Activated naive CD4-positive, alpha-beta T cell treated with anti-CD3 and anti-CD28 coated beads, Interleukin-2, amount 50 U/mL, for 16 hours (primary cell): ENCODE data around the gene OR10X1.

Experiments used
- DNase-seq: peaks from one replicate; pipeline ENCODE4 v3.0.0-alpha.2; 2020

OR10X1 gene, protein sequence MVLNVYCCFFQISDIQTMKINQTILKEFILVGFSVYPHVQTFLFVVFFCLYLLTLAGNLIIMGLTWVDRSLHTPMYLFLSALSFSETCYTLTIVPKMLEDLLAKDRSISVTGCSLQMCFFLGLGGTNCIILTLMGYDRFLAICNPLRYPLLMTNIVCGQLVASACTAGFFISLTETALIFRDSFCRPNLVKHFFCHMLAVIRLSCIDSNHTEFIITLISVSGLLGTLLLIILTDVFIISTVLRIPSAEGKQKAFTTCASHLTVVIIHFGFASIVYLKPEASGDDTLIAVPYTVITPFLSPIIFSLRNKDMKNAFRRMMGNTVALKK

GRCh38 chr1:158579733-158580132 lies at the start of gene OR10X1:
TSS of gene OR10X1 (minus strand) at chr1:158579899. CDS start at chr1:158579899, 0 bp downstream.
- no peak for DNase-seq

GRCh38 chr1:158613764-158614163 lies 34.1 kb upstream of the OR10X1 start:
- no peak for DNase-seq

GRCh38 chr1:158611916-158612315 lies 32.2 kb upstream of the OR10X1 start:
- DNase-seq = no peak

GRCh38 chr1:158607296-158607695 lies 27.6 kb upstream of the OR10X1 start:
- DNase-seq = no peak

GRCh38 chr1:158604968-158605367 lies 25.3 kb upstream of the OR10X1 start, which contains the start of gene OR10Z1:
TSS of gene OR10Z1 (plus strand) at chr1:158605268. CDS start at chr1:158606439, 1,171 bp downstream.
- DNase-seq = no peak

DNA sequence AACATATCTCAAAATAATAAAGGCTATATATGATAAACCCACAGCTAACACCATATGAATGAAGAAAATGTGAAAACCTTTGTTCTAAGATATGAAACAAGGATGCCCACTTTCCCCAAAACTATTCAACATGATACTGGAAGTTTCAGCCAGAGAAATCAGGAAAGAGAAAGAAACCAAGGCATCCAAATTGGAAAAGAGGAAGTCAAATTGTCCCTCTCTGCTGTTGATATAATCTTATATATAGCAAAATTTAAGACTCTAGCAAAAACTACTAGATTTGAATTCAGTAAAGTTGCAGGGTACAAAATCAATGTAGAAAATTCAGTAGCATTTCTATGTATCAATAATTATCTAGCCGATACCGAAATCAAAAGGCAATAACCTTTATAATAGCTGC lies 21.0 kb upstream of the OR10X1 start:
- no peak for DNase-seq

GRCh38 chr1:158586942-158587341 lies 7.2 kb upstream of the OR10X1 start:
- DNase-seq = no peak

DNA sequence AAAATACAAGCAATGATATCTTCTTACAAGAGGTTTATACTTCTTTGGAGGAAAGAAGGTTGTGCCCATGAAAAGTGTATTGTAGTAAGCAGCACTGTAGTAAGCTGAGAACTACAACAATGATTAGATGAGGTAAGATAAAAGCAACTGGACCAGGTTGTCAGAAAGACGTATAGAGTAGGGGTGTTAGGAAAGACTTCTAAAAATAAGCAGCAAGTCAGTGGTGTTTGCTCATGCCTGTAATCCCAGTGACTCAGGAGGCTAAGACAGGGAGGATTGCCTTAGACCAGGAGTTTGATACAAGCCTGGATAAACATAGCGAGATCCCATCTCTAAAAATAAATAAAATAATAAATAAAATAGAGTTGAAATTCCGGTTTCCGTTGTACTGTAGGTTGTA lies 4.3 kb upstream of the OR10X1 start:
- DNase-seq = no peak

- no peak for DNase-seq
Measured at GRCh38 chr1:158577561-158577960, 2.1 kb downstream of the OR10X1 start.

- DNase-seq = no peak
Measured at GRCh38 chr1:158572226-158572625, 7.5 kb downstream of the OR10X1 start.

DNA sequence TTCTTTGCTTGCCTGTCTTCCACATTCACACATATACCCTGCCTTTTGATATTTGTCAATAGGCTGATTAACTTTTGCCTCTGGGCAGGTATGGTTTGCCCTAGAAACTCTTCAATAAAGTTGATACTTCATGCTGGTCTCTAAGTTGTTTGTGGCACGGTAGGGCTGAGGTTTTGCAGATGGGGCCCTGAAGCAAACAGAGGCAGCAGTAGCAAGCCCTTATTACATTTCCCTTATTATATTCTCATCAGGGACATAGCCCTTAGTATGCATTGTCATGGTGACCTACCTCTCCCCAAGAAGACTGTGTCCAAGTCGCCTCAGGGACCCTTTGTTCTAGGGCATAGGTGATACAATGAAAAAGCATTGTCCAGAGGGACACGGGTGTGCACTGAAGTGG lies 9.2 kb downstream of the OR10X1 start, which contains the start of gene OR6P1:
OR6P1 (minus strand) TSS at position 101 of the 400 bp plus-strand sequence. CDS start 6,976 bp downstream, outside the sequence.
- DNase-seq = no peak

GRCh38 chr1:158564608-158565007 lies 15.1 kb downstream of the OR10X1 start:
- DNase-seq = no peak

GRCh38 chr1:158563853-158564252 lies 15.8 kb downstream of the OR10X1 start:
- no peak for DNase-seq

GRCh38 chr1:158559696-158560095 lies 20.0 kb downstream of the OR10X1 start:
- no peak for DNase-seq

DNA sequence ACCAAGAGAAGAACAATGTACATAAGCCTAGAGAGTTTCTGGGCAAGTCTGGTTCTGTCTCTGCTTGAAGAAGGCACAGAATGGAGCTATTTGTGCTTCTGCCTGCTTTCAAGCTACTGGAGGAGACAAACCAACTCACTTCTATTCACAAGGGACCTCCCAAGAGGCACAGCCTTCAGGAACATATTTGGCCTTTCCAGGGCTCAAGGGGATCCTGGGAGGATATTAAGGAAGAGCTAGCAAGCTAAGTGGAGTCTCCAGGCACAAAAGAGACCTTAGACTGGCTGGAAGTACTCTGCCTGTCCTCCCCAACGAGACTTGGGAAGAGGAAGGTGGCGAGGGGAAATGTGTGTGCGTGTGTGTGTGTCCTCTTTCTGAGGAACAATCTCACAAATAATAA lies 25.3 kb downstream of the OR10X1 start, which contains the start of gene OR6Y1:
OR6Y1 (minus strand) TSS at position 54 of the 400 bp plus-strand sequence. CDS start 6,300 bp downstream, outside the sequence.
- DNase-seq = no peak

GRCh38 chr1:158552296-158552695 lies 27.4 kb downstream of the OR10X1 start:
- no peak for DNase-seq

GRCh38 chr1:158547533-158547932 lies 32.2 kb downstream of the OR10X1 start:
- DNase-seq = no peak

DNA sequence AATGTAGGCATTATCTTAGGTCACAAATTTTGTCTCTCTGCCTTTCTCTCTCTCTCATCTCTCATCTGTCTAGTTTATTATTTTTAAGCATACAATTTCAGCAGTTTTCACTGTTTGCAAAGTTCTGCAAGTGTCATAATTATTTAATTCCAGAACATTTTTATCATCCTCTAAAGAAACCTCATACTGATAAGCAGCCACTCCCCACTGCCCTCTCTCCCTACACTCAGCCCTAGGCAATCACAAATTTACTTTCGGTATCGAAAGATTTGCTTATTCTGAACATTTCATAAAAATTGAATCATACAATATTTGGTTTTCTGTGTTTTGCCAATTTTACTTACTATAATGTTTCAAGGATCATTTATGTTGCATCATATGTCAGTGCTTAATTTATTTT lies 42.1 kb downstream of the OR10X1 start:
- no peak for DNase-seq

DNA sequence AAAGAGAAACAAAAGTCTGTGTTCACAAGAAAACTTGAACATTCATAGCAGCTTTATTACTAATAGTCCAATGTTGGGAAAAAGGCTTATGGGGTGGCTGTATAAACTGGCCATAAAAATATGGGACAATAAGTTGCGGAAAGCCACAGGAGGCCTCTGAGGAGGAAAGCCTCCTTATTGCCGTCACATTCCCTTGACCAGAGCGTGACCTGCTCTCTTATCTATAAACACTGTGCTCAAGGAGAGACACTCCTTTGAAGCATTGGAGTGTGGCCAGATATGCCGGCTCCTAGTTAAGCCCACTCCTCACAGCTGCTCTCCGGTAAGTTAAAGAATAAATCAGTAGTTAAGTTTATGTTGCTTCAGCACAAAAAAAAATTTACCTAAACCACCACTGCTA lies 45.2 kb downstream of the OR10X1 start:
- DNase-seq = no peak
